Neural progenitor cell (in vitro differentiated cells): ENCODE data around the gene F10.

Source experiments
- EZH2 ChIP-seq: fragments of 200-600 bp; sonication (generic); IDR thresholded peaks from 2 replicates; pipeline ENCODE4 v1.6.1; 2017; ENCODE audit warnings: antibody characterized with exemption, mild to moderate bottlenecking, moderate library complexity
- EZH2phosphoT487 ChIP-seq: fragments of 200-600 bp; sonication (generic); IDR thresholded peaks from 2 replicates; pipeline ENCODE4 v1.6.1; 2017; ENCODE audit warnings: antibody characterized with exemption
- TF ChIP-seq, protein P1 (sequence below): fragments of 200-600 bp; sonication (generic); IDR thresholded peaks from 2 replicates; pipeline ENCODE4 v1.5.1; 2017; ENCODE audit warnings: antibody characterized with exemption, mild to moderate bottlenecking

- TF ChIP-seq, protein P1, sequence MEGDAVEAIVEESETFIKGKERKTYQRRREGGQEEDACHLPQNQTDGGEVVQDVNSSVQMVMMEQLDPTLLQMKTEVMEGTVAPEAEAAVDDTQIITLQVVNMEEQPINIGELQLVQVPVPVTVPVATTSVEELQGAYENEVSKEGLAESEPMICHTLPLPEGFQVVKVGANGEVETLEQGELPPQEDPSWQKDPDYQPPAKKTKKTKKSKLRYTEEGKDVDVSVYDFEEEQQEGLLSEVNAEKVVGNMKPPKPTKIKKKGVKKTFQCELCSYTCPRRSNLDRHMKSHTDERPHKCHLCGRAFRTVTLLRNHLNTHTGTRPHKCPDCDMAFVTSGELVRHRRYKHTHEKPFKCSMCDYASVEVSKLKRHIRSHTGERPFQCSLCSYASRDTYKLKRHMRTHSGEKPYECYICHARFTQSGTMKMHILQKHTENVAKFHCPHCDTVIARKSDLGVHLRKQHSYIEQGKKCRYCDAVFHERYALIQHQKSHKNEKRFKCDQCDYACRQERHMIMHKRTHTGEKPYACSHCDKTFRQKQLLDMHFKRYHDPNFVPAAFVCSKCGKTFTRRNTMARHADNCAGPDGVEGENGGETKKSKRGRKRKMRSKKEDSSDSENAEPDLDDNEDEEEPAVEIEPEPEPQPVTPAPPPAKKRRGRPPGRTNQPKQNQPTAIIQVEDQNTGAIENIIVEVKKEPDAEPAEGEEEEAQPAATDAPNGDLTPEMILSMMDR, result no peak
- no peak for TF ChIP-seq EZH2phosphoT487
- no peak for TF ChIP-seq EZH2
These were observed 47.0 kb downstream of the F10 start for GRCh38 chr13:113169277-113170272.
